Vagina (tissue), 2 donors: ENCODE results near the gene ADPRHL1.

Source experiments
- POLR2AphosphoS5 ChIP-seq, 2 donors: sonication (generic); formaldehyde crosslinking; IDR thresholded peaks; one replicate each; pipeline ENCODE4 v1.9.0; 2017; ENCODE audit warnings: antibody characterized with exemption in 2 of 2, mild to moderate bottlenecking in 2 of 2, low read depth in 1 of 2; ENCODE audit not compliant: insufficient read depth in 1 of 2
- TF ChIP-seq, protein P1 (sequence below), 3 experiments: fragments of 450-650 bp in 2 of 3; fragments of 200-600 bp in 1 of 3; sonication (generic) in 1 of 3; IDR thresholded peaks; one replicate each; pipeline ENCODE4 v1.5.1; 2017 to 2019; ENCODE audit warnings: antibody characterized with exemption in 3 of 3, mild to moderate bottlenecking in 2 of 3, moderate library complexity in 2 of 3

DNA sequence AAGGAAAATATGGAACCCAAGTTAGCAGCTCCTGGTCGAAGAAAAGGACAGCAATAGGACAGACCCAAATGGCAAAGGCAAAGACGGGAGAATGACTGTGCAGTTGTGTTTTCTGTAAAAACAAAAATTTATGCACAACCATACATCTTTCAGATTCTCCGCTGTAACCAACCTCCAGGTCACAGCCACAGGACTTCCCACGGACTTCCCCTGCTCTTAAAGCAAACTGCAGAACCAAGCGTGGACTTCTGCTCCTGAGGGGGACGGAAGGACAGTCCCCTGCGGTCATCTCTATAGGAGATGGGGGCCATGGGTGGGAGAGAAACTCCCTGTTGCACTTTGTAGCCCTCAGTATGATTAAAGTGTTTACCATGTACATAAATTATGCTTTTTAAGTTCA lies 91.9 kb downstream of the ADPRHL1 start:
- TF ChIP-seq, protein P1, sequence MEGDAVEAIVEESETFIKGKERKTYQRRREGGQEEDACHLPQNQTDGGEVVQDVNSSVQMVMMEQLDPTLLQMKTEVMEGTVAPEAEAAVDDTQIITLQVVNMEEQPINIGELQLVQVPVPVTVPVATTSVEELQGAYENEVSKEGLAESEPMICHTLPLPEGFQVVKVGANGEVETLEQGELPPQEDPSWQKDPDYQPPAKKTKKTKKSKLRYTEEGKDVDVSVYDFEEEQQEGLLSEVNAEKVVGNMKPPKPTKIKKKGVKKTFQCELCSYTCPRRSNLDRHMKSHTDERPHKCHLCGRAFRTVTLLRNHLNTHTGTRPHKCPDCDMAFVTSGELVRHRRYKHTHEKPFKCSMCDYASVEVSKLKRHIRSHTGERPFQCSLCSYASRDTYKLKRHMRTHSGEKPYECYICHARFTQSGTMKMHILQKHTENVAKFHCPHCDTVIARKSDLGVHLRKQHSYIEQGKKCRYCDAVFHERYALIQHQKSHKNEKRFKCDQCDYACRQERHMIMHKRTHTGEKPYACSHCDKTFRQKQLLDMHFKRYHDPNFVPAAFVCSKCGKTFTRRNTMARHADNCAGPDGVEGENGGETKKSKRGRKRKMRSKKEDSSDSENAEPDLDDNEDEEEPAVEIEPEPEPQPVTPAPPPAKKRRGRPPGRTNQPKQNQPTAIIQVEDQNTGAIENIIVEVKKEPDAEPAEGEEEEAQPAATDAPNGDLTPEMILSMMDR (IDR thresholded peaks at IDR 0.05), result no peak
- no peak for TF ChIP-seq POLR2AphosphoS5 (IDR thresholded peaks at IDR 0.05; ENCODE audit: insufficient read depth in 1 of 2, low read depth in 1 of 2)
